CD14-positive monocyte (primary cell): ENCODE measurements around the gene ESRRG. TPM values are rescaled to one million over a fixed set of nuclear protein-coding genes. Genes with fewer than 3 reads are reported as not detected.

Experiments used
- DNase-seq, 3 donors: peaks; one replicate each; pipeline ENCODE4 v3.0.0-alpha.2; 2011 to 2022
- H2AFZ ChIP-seq: 2 replicates; pipeline ENCODE4 v1.6.0; 2012; ENCODE audit warnings: mild to moderate bottlenecking, low read depth, low read length, inconsistent platforms; ENCODE audit not compliant: insufficient read depth, poor library complexity, severe bottlenecking
- H3K27ac ChIP-seq, 2 donors: 1 replicate in 1 of 2; 2 replicates in 1 of 2; pipeline ENCODE4 v1.5.1; 2012 to 2013; ENCODE audit warnings: low read length in 2 of 2, control low read depth in 1 of 2, inconsistent platforms in 1 of 2, low read depth in 1 of 2, mild to moderate bottlenecking in 1 of 2
- H3K27me3 ChIP-seq, 2 donors: one replicate each; pipeline versions ENCODE4 v1.6.0 to v1.6.1; 2011 to 2013; ENCODE audit warnings: low read length in 2 of 2; ENCODE audit not compliant: control insufficient read depth in 2 of 2, insufficient read depth in 2 of 2
- H3K36me3 ChIP-seq, 2 donors: replicated peaks in 1 of 2; 1 replicate in 1 of 2; 2 replicates in 1 of 2; pipeline versions ENCODE4 v1.5.1 to v1.6.1; 2012 to 2013; ENCODE audit warnings: low read length in 2 of 2, control low read depth in 1 of 2, inconsistent platforms in 1 of 2, mild to moderate bottlenecking in 1 of 2; ENCODE audit not compliant: insufficient read depth in 2 of 2, control insufficient read depth in 1 of 2
- H3K4me1 ChIP-seq, 2 donors: 1 replicate in 1 of 2; 2 replicates in 1 of 2; pipeline versions ENCODE4 v1.5.1 to v1.6.1; 2012 to 2013; ENCODE audit warnings: low read length in 2 of 2, control low read depth in 1 of 2, inconsistent platforms in 1 of 2, mild to moderate bottlenecking in 1 of 2, moderate library complexity in 1 of 2; ENCODE audit not compliant: insufficient read depth in 2 of 2, control insufficient read depth in 1 of 2
- H3K4me2 ChIP-seq: replicated peaks from 2 replicates; pipeline ENCODE3; 2012; ENCODE audit warnings: low read length, moderate library complexity, mild to moderate bottlenecking; ENCODE audit not compliant: poor library complexity, severe bottlenecking; ENCODE audit errors: extremely low read depth
- H3K4me3 ChIP-seq, 3 experiments: fragments of 200-600 bp in 1 of 3; sonication (generic) in 1 of 3; replicated peaks in 1 of 3; 1 replicate in 2 of 3; 2 replicates in 1 of 3; pipeline ENCODE4 v1.5.1; 2011 to 2013; ENCODE audit warnings: low read length in 3 of 3, mild to moderate bottlenecking in 3 of 3, control low read depth in 2 of 3, low read depth in 2 of 3, inconsistent platforms in 1 of 3, moderate library complexity in 1 of 3
- H3K79me2 ChIP-seq: 2 replicates; pipeline ENCODE4 v1.6.0; 2012; ENCODE audit warnings: mild to moderate bottlenecking, control low read depth, inconsistent platforms, low read length, moderate library complexity; ENCODE audit not compliant: insufficient read depth
- H3K9ac ChIP-seq: 2 replicates; pipeline ENCODE4 v1.6.0; 2017; ENCODE audit warnings: low read length, mild to moderate bottlenecking; ENCODE audit not compliant: insufficient read depth, poor library complexity, severe bottlenecking
- H3K9me3 ChIP-seq, 2 donors: replicated peaks in 1 of 2; 1 replicate in 1 of 2; 2 replicates in 1 of 2; pipeline versions ENCODE4 v1.5.1 to v1.6.1; 2012 to 2013; ENCODE audit warnings: low read length in 2 of 2, control low read depth in 1 of 2; ENCODE audit not compliant: control insufficient read depth in 1 of 2, insufficient read depth in 1 of 2
- H4K20me1 ChIP-seq: 2 replicates; pipeline ENCODE4 v1.6.0; 2012; ENCODE audit warnings: mild to moderate bottlenecking, low read length, control low read depth, moderate library complexity; ENCODE audit not compliant: insufficient read depth
- H3K27ac Mint-ChIP-seq, 7 donors: one replicate each; pipeline ENCODE4 v1.8.0; 2020; ENCODE audit warnings: mild to moderate bottlenecking in 7 of 7, mixed read lengths in 7 of 7, moderate library complexity in 6 of 7, inconsistent platforms in 2 of 7
- H3K27me3 Mint-ChIP-seq, 3 donors: one replicate each; pipeline ENCODE4 v1.8.0; 2021 to 2022; ENCODE audit warnings: low read depth in 3 of 3, mild to moderate bottlenecking in 3 of 3, mixed read lengths in 3 of 3, moderate library complexity in 3 of 3, inconsistent platforms in 1 of 3
- H3K36me3 Mint-ChIP-seq, 2 donors: one replicate each; pipeline ENCODE4 v1.8.0; 2020; ENCODE audit warnings: mixed read lengths in 2 of 2, inconsistent platforms in 1 of 2, mild to moderate bottlenecking in 1 of 2
- H3K4me1 Mint-ChIP-seq: one replicate; pipeline ENCODE4 v1.8.0; 2020; ENCODE audit warnings: mild to moderate bottlenecking, mixed read lengths
- H3K4me3 Mint-ChIP-seq, 2 donors: one replicate each; pipeline ENCODE4 v1.8.0; 2020; ENCODE audit warnings: mild to moderate bottlenecking in 2 of 2, mixed read lengths in 2 of 2, moderate library complexity in 1 of 2
- H3K9me3 Mint-ChIP-seq, 7 donors: one replicate each; pipeline ENCODE4 v1.8.0; 2020 to 2022; ENCODE audit warnings: mixed read lengths in 7 of 7, mild to moderate bottlenecking in 6 of 7, moderate library complexity in 6 of 7, inconsistent platforms in 2 of 7
- CTCF ChIP-seq: fragments of 200-600 bp; IDR thresholded peaks from one replicate; pipeline ENCODE4 v1.8.0; 2022; ENCODE audit warnings: antibody characterized with exemption, mild to moderate bottlenecking
- WGBS: methylation state at CpG from one replicate; pipeline ENCODE4 v1.1.5; 2013; ENCODE audit warnings: missing lambda C conversion rate; ENCODE audit not compliant: insufficient coverage; 5-methylcytosine and 5-hydroxymethylcytosine counted together
- intact Hi-C, 2 donors: fragments of 100-400 bp; cut with micrococcal nuclease; formaldehyde crosslinking; loops; one replicate each; pipeline versions ENCODE4 v1.15.0 to v1.15.1; 2023
- polyA plus RNA-seq, 3 donors: library from polyadenylated mRNA; depleted of rRNA in 1 of 3; unstranded in 2 of 3; stranded (reverse) in 1 of 3; fragments of 300-500 nt in 2 of 3; fragments of >200 nt in 1 of 3; fragmentation: Illumina TruSeq in 2 of 3; gene quantifications; 1 replicate in 2 of 3; 2 replicates in 1 of 3; pipeline ENCODE4 v1.2.3, GENCODE V29; 2012 to 2021

Gene ESRRG
- polyA plus RNA-seq, 3 donors = not detected

GRCh38 chr1:216640100-216640499 is 83.1 kb downstream of the ESRRG start:
- peaks cover 0 to 3% (median 1%) of the 10 kb centered on the region in 7 donors for H3K9me3 Mint-ChIP-seq
- Histone ChIP-seq H3K9ac (no peak overlapping the region), H3K9me3 (no peaks in the 10 kb centered on the region), H4K20me1 (no peaks in the 10 kb centered on the region), H3K4me3 (no peak overlapping the region), H3K27ac (no peak overlapping the region), H3K4me1 (no peaks in the 10 kb centered on the region), H3K36me3 (no peaks in the 10 kb centered on the region), H3K27me3 (no peaks in the 10 kb centered on the region), H3K79me2 (no peaks in the 10 kb centered on the region), H2AFZ (no peak overlapping the region), H3K4me2 (no peak overlapping the region)
- DNase-seq = no peak
- no peaks in the 10 kb centered on the region for H3K4me1 Mint-ChIP-seq
- no peak overlapping the region for H3K4me3 Mint-ChIP-seq
- intact Hi-C loops = no loop called here
- H3K27ac Mint-ChIP-seq = no peak overlapping the region
- peaks cover 0 to 4% (median 0%) of the 10 kb centered on the region in 3 donors for H3K27me3 Mint-ChIP-seq
- 91% methylated on average over 3 of the region's 3 CpGs for WGBS
- TF ChIP-seq CTCF = no peak
- H3K36me3 Mint-ChIP-seq = no peaks in the 10 kb centered on the region

DNA sequence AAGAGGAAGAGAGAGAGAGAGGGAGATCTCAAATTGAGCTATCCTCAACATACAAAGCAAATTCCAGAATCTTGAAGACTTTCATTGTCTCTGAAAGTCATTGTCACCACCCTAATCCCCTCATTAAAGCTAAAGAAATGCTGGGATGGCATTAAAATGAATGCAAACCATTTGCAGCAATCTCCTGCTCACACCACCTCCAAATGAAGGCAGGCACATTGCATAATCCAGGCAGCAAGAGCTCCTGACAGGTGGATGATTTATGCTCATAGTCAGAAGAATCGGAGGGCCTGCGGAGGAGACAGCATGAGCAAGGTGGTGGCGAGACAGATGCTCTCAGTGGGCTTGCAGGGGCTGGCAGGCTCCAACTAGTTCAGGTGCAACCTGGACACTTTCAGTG is 90.2 kb downstream of the ESRRG start:
- 94% methylated on average over 3 of the region's 3 CpGs for WGBS
- no peak overlapping the region for H2AFZ ChIP-seq
- no peaks in the 10 kb centered on the region for H3K36me3 ChIP-seq
- no peak overlapping the region for H3K9ac ChIP-seq
- Mint-ChIP-seq H3K4me3 (no peak overlapping the region), H3K27me3 (peaks cover 0 to 1% (median 0%) of the 10 kb centered on the region in 3 donors), H3K36me3 (no peaks in the 10 kb centered on the region), H3K27ac (no peak overlapping the region), H3K9me3 (peaks cover 0 to 3% (median 0%) of the 10 kb centered on the region in 7 donors), H3K4me1 (no peaks in the 10 kb centered on the region)
- H3K4me1 ChIP-seq = no peaks in the 10 kb centered on the region
- H3K27me3 ChIP-seq = no peaks in the 10 kb centered on the region
- no peaks in the 10 kb centered on the region for H3K79me2 ChIP-seq
- H4K20me1 ChIP-seq = no peaks in the 10 kb centered on the region
- H3K4me2 ChIP-seq = no peak overlapping the region
- no peak for TF ChIP-seq CTCF
- no peaks in the 10 kb centered on the region for H3K9me3 ChIP-seq
- intact Hi-C loops = no loop called here
- H3K4me3 ChIP-seq = no peak overlapping the region
- no peak for DNase-seq
- no peak overlapping the region for H3K27ac ChIP-seq
